ENCODE data around the gene SYNE3.

The SYNE3 gene

GRCh38 chr14:95522556-95522955, 6.1 kb upstream of the SYNE3 start:
- ChIA-PET POLR2A (interaction anchor here (1.0 to 1.2 kb wide), 2 partner anchors 21 to 42 kb away, joined by 3 to 5 read pairs; no protein-coding TSS in a partner anchor), CTCF (interaction anchor here (0.7 to 8.0 kb wide), 7 partner anchors 8 to 95 kb away, joined by 3 to 201 read pairs (median 4); no protein-coding TSS in a partner anchor)
- no peak overlapping the region for H3K4me3 ChIP-seq (ENCODE audit: low read depth, low read length)
- TF ChIP-seq, protein P1, sequence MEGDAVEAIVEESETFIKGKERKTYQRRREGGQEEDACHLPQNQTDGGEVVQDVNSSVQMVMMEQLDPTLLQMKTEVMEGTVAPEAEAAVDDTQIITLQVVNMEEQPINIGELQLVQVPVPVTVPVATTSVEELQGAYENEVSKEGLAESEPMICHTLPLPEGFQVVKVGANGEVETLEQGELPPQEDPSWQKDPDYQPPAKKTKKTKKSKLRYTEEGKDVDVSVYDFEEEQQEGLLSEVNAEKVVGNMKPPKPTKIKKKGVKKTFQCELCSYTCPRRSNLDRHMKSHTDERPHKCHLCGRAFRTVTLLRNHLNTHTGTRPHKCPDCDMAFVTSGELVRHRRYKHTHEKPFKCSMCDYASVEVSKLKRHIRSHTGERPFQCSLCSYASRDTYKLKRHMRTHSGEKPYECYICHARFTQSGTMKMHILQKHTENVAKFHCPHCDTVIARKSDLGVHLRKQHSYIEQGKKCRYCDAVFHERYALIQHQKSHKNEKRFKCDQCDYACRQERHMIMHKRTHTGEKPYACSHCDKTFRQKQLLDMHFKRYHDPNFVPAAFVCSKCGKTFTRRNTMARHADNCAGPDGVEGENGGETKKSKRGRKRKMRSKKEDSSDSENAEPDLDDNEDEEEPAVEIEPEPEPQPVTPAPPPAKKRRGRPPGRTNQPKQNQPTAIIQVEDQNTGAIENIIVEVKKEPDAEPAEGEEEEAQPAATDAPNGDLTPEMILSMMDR (IDR thresholded peaks at IDR 0.05; ENCODE audit: insufficient read depth, low read length, missing control alignments): no peak
- no peak for DNase-seq (ENCODE audit: low read depth, low spot score)

GRCh38 chr14:95522116-95522515, 5.7 kb upstream of the SYNE3 start:
- ChIA-PET CTCF (interaction anchor here (0.7 to 8.0 kb wide), 5 partner anchors 9 to 94 kb away, joined by 3 to 201 read pairs (median 6); no protein-coding TSS in a partner anchor), POLR2A (interaction anchor here (1.0 to 1.2 kb wide), 2 partner anchors 21 to 42 kb away, joined by 3 to 5 read pairs; no protein-coding TSS in a partner anchor)
- H3K4me3 ChIP-seq (ENCODE audit: low read depth, low read length): no peak overlapping the region
- TF ChIP-seq, protein P1 (IDR thresholded peaks at IDR 0.05; ENCODE audit: insufficient read depth, low read length, missing control alignments): no peak
- no peak for DNase-seq (ENCODE audit: low read depth, low spot score)

DNA sequence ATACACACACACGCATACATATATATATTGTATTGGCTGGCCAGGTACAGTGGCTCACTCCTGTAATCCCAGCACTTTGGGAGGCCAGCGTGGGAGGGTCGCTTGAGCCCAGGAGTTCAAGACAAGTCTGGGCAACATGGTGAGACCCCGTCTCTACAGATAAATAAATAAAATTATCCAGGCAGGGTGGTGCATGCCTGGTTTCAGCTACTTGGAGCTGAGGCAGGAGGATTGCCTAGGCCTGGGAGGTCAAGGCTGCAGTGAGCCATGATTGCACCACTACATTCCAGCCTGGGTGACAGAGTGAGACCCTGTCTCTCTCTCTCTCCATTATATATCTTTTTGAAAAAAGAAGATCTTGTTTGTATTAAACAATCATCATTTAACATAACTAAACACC, 4.6 kb upstream of the SYNE3 start:
- POLR2A ChIA-PET: no interaction called here
- CTCF ChIA-PET: interaction anchor here (3.4 kb wide), 1 partner anchor 67 kb away, joined by 17 read pairs; no protein-coding TSS in a partner anchor
- no peak for DNase-seq (ENCODE audit: low read depth, low spot score)
- H3K4me3 ChIP-seq (ENCODE audit: low read depth, low read length): no peak overlapping the region
- TF ChIP-seq, protein P1 (IDR thresholded peaks at IDR 0.05; ENCODE audit: insufficient read depth, low read length, missing control alignments): no peak

DNA sequence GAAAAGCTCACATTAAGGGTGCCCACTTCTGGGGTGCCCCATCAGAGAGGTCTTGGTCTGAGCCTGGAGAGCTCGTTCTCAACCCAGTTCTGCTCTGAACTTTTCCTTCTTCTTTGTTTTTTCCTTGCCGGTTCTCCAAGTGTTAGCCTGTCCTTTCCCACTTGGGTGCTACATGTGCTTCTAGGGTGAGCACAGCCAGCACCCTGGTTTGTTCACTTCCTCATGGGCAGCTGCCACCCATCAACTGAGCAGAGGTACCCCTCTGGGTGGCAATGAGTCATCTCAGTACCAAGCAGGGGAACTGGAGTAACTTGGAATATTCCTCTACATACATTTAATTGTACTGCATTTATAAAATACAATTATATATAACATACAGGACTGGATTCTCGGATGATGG, 3.9 kb upstream of the SYNE3 start:
- TF ChIP-seq, protein P1 (IDR thresholded peaks at IDR 0.05; ENCODE audit: insufficient read depth, low read length, missing control alignments): no peak
- DNase-seq (ENCODE audit: low read depth, low spot score): no peak
- ChIA-PET POLR2A (no interaction called here), CTCF (interaction anchor here (0.8 to 2.8 kb wide), 3 partner anchors 12 to 78 kb away, joined by 3 to 18 read pairs (median 5); no protein-coding TSS in a partner anchor)
- no peak overlapping the region for H3K4me3 ChIP-seq (ENCODE audit: low read depth, low read length)

- POLR2A ChIA-PET: no interaction called here
- peak overlapping the region; percentile 3 for H3K4me3 ChIP-seq (ENCODE audit: low read depth, low read length)
- no peak for DNase-seq (ENCODE audit: low read depth, low spot score)
- TF ChIP-seq, protein P1 (IDR thresholded peaks at IDR 0.05; ENCODE audit: insufficient read depth, low read length, missing control alignments): no peak
- CTCF ChIA-PET: interaction anchor here (0.8 to 9.4 kb wide), 5 partner anchors 7 to 77 kb away, joined by 3 to 62 read pairs (median 5); no protein-coding TSS in a partner anchor
Observed at GRCh38 chr14:95519699-95520098, 3.2 kb upstream of the SYNE3 start.

GRCh38 chr14:95518045-95518751, 1.7 kb upstream of the SYNE3 start:
- CTCF ChIA-PET: interaction anchor here (0.6 to 9.4 kb wide), 10 partner anchors 9 to 91 kb away, joined by 3 to 62 read pairs (median 5); no protein-coding TSS in a partner anchor
- POLR2A ChIA-PET: no interaction called here
- no peak overlapping the region for H3K4me3 ChIP-seq (ENCODE audit: low read depth, low read length)
- TF ChIP-seq, protein P1 (IDR thresholded peaks at IDR 0.05; ENCODE audit: insufficient read depth, low read length, missing control alignments): no peak
- peak; percentile 51 for DNase-seq (ENCODE audit: low read depth, low spot score)

All from AG04449 (cell line).